HG03457 (cell line): ENCODE data around the gene ZNF48.
"Not testable (repeated sequence)": the region's sequence is repeated elsewhere in the genome, so short reads cannot be mapped to it uniquely, and the experiment has no call there.

Experiments
- ATAC-seq: cut with Tn5 transposase; IDR thresholded peaks from one replicate; pipeline ENCODE4 v1.9.1; 2021; ENCODE audit warnings: moderate number of reproducible peaks; ENCODE audit not compliant: unreplicated experiment

ZNF48 gene

GRCh38 chr16:30377050-30377811 lies 18.0 kb upstream of the ZNF48 start:
- ATAC-seq, result no peak

DNA sequence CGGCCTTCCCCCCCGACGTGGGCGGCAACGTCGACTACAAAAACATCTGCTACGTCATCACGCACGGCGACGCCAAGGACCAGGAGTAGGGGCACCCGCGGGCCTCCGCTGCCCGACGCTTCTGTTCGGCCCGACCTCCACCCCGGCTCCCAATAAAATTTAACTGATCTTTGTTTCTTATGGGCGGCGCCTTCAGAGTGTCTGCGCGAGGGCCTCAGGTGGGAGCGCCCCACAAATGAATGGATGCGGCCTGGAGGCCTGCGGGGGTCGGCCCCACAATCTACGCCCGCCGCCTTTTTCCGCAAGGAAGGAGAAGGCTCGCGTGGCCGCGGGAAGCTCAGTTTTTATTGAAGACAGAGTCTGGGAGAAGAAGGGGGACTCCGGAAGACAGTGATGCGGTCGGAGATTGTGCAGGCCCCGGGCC lies 17.4 kb upstream of the ZNF48 start:
- ATAC-seq, result peak; percentile 21

DNA sequence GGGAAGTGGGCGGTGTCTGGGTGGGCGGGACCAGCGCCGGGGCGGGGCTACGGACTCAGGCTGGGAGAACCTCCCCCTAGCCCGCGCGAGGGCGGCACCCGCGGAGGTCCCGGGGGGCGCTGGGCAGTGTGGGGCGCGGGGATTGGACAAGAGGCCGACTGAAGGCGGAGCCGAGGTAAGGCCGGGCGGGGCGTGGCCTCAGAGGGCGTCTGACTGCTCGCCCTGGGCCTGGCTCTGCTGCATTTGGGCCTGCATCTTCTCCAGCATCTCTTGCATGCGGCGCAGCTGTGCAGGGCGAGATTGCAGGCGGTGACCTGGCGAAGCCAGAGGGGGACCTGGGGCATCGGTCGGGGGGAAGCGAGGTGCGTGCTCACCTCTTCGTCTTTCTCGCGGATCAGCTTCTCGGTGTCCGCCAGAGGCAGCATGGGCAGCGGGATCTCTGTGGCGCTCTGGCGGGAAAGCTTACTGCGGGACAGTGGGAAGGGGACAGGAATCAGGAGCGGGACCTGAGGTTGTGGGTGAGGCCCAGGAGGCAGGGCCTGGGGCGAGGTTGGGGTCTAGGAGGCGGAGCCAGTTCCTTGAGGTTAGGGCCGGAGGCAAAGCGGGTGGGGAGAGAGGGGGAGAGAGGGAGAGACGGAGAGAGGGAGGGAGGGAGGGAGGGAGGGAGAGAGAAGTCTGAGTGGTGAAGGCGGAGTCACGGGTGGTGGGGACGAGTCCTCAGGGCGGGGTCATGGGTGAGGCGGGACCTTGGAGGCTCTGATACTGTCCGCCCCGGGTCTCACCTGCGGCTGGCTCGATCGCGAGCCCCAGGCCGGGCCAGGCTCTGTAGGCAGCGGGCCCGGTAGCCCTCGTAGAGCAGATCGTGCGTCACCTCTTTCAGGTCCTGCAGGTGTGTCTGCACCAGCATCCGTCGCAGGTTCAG lies 16.7 kb upstream of the ZNF48 start:
- peak; percentile 73 for ATAC-seq

- no peak for ATAC-seq
Measured at GRCh38 chr16:30379158-30379783, 15.9 kb upstream of the ZNF48 start.

DNA sequence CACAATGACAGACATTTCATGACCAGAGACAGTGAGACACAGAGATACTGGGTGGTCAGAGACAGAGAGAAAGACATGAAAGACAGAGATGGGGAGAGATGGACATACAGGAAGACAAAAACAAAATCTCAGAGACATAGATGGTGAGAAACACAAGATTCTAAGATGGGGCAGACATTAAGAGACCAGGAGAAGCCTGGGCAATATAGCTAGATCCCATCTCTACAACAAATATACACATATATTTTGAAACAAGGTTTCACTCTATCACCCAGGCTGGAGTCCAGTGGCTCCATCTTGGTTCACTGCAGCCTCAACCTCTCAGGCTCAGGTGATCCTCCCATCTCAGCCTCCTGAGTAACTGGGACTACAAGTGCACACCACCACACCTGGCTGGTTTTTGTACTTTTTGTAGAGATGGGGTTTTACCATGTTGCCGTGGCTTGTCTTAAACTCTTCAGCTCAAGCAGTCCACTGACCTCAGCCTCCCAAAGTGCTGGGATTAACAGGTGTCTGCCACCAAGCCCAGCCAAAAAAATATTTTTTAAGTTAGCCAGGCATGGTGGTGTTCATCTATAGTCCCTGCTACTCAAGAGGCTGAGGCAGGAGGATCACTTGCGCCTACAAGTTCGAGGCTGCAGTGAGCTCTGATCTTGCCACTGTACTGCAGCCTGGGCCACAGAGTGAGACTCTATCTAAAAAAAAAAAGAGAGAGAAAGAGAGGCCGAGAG lies 15.0 kb upstream of the ZNF48 start:
- ATAC-seq, result no peak

GRCh38 chr16:30380803-30381208 lies 14.4 kb upstream of the ZNF48 start:
- no peak for ATAC-seq

GRCh38 chr16:30381291-30382041 lies 13.8 kb upstream of the ZNF48 start:
- no peak for ATAC-seq

DNA sequence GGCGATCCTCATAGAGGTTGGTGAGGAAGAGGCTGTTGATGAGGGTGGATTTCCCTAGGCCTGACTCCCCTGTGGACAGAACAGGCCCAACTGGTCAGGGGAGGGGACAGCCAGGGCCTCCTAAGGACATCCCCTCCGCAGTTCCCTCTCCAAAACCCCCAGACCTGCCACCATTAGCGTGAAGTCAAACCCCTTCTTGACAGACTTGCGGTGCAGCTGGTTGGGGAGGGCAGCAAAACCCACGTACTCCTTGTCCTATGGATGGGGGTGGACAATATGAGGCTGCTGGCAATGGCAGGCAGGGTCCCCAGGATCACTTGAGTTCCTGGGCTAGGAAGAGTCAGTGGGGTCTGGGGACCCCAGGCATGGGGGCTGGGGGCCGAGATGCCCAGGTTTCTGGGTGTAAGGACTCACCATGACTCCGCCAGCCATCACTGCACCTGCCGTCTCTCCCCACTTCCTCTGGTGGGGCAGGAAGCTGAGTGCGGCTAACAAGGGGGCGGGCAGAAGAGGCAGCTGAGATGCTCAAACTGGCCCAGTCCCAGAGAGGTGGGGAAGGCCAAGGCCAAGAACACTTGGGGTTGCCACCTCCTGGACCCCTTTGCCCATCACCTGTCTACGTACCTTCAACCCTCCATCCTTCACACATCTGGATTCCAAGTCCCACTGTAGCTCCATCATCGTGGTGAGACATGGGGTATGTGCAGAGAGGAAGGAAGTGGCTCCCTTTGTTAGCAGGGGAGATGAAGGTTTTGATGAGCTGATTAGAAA lies 12.9 kb upstream of the ZNF48 start, which contains the start of gene SEPTIN1:
SEPTIN1 (minus strand) TSS at position 451 of the 771 bp plus-strand sequence; CDS start at position 432, 19 bp downstream.
- ATAC-seq, result no peak

DNA sequence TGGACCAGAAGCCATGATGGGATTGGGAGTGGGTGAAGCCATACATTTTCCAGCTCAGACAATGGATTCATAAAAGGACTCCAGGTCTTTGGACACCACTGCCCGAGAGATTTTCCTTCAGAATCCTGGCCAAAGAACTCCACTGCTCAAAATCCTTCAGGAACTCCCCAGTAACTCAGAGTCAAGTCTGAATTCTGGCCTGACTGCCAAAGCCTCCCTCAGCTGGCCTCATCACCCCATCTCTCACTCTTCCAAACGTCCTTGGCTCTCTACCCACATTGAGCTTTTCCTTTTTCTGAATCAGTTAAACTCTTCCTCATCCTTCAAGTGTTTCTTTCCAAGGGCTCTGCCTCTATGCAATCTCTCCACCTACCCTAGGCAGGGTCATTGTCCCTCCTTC lies 11.7 kb upstream of the ZNF48 start:
- ATAC-seq, result no peak

DNA sequence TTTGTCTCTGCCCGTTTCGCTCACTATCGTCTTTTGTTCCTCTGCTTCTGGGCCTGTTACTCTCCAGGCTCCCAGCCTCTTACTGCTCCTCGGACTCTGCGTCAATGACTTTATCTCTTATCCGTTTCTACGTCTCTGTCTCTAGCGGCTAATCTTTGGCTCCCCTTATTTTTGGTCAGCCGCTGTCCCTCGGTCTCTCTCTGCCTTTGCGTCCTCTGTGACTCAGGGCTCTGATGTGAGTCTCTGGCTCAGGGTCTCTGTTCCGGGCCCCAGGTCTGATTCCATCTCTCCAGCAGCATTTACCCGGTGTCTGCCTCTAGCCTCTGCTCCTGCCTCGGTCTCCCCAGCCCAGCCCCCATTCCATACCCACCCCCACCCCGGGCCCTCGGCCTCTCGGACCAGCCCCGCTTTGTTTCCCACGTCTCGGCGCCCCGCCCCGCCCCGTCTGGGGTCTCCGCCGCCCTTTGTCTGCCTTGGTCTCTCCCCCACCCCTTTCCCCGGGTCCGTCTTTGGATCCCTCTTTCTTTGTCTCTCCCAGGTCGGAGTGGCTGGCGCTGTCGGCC lies 547 bp upstream of the ZNF48 start:
- ATAC-seq, result no peak

GRCh38 chr16:30395992-30396585 lies 869 bp downstream of the ZNF48 start:
- no peak for ATAC-seq

- ATAC-seq, result not testable (repeated sequence)
Measured at GRCh38 chr16:30396627-30397026, 1.4 kb downstream of the ZNF48 start.

DNA sequence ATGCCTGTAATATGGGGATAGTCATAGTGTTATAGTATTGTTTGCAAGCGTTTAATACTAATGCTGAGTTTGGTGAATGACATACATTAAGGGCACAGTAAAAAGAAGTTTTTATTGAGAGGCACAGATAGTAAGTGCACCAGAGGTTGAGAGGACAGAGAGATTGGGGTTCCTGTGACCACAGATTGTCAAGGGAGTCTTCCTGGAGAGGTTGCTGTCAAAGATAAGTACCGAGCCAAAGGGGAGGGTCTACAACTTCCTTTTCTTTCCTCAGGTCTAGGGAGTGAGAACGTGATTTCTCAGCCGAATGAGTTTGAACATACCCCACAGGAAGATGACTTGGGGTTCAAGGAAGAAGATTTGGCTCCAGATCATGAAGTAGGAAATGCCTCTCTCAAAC lies 1.8 kb downstream of the ZNF48 start:
- no peak for ATAC-seq

DNA sequence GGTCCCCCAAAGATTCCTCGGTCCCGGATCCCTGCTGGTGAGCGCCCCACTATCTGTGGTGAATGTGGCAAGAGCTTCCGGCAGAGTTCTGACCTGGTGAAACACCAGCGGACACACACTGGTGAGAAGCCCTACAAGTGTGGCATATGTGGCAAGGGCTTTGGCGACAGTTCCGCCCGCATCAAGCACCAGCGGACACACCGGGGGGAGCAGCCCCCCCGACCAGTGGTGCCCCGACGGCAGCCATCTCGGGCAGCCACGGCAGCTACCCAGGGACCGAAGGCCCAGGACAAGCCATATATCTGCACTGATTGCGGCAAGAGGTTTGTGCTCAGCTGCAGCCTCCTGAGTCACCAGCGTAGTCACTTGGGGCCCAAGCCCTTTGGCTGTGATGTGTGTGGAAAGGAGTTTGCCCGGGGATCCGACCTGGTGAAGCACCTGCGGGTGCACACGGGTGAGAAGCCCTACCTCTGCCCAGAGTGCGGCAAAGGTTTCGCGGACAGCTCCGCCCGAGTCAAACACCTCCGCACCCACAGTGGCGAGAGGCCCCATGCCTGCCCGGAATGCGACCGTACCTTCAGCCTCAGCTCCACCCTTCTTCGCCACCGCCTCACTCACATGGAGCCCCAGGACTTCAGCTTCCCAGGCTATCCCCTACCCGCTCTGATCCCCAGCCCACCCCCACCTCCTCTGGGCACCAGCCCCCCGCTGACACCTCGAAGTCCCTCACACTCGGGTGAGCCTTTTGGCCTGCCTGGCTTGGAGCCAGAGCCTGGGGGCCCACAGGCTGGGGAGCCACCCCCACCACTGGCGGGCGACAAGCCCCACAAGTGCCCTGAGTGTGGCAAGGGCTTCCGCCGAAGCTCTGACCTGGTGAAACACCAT lies 2.8 kb downstream of the ZNF48 start:
- no peak for ATAC-seq

- no peak for ATAC-seq
Measured at GRCh38 chr16:30398661-30399434, 3.6 kb downstream of the ZNF48 start.

DNA sequence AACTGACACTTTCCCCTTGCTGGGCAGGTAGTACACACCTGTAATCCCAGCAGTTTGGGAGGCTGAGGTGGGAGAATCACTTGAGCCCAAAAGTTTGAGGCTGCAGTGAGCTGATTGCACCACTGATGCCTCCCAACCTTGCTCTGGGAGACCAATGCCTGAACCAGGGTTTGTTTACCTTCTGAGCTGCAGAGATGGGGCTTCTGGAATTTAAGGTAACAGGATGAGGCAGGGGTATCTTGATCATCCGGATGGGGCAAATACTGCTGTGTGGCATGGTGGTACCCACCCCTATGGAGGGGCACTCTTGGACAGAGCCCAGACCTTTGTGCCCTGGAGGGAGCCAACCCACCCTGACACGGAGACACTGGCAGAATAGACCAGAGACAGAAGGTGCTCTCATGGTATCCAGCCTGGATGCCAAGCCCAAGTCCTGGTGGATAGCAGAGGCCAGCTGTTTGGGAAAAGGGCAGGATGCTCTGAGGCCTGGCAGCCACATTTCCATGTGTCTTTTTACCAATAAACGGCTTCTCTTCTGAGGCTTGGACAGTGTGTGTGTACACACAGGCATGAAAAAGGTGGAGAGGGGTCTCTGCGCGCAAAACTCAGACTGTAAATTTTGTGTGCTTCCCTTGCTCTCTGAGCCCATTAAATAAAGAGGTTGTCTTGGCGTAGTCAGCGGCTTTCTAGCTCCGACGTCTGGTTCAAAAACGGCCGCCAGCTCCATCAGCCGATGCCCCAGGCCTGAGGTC lies 4.4 kb downstream of the ZNF48 start:
- ATAC-seq, result no peak
